ENCODE results near the gene ATP2C2. TPM values are rescaled to one million over a fixed set of nuclear protein-coding genes. Genes with fewer than 3 reads are reported as not detected.

Gene ATP2C2, protein sequence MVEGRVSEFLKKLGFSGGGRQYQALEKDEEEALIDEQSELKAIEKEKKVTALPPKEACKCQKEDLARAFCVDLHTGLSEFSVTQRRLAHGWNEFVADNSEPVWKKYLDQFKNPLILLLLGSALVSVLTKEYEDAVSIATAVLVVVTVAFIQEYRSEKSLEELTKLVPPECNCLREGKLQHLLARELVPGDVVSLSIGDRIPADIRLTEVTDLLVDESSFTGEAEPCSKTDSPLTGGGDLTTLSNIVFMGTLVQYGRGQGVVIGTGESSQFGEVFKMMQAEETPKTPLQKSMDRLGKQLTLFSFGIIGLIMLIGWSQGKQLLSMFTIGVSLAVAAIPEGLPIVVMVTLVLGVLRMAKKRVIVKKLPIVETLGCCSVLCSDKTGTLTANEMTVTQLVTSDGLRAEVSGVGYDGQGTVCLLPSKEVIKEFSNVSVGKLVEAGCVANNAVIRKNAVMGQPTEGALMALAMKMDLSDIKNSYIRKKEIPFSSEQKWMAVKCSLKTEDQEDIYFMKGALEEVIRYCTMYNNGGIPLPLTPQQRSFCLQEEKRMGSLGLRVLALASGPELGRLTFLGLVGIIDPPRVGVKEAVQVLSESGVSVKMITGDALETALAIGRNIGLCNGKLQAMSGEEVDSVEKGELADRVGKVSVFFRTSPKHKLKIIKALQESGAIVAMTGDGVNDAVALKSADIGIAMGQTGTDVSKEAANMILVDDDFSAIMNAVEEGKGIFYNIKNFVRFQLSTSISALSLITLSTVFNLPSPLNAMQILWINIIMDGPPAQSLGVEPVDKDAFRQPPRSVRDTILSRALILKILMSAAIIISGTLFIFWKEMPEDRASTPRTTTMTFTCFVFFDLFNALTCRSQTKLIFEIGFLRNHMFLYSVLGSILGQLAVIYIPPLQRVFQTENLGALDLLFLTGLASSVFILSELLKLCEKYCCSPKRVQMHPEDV
- total RNA-seq: not detected in 2 replicates

DNA sequence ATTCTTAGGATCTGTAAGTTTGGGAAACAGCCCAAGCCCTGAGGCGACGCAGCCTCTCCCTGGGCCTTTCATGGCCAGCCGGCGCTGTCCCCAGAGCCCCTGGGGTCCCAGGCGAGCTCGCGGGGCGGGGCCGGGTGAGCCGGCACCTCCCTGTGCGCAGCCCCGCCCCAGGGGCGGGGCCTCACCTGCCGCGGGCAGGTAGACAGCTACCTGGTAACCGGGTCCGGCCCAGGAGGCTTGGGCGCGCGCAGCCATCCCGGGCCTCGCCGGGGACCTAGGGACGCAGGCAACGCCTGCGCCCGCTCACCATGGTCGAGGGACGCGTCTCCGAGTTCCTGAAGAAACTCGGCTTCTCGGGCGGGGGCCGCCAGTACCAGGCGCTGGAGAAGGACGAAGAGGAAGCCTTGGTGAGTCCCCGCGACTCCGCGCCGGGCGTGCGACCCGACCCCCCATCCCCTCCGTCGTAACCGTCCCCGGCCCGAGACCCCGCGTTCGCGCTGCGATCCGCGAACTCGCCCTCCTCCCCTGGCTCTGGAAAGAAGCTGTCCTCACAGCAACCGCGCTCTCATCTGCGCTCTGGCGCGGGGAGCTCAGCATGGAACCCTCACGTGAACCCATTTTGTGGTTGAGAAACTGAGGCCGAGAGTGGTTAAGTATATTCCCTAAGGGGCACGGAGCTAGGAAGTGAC is at the start of gene ATP2C2:
Gene ATP2C2 (plus strand): TSS at position 231 of the 689 bp plus-strand sequence. CDS start 78 bp downstream, at position 309.

DNA sequence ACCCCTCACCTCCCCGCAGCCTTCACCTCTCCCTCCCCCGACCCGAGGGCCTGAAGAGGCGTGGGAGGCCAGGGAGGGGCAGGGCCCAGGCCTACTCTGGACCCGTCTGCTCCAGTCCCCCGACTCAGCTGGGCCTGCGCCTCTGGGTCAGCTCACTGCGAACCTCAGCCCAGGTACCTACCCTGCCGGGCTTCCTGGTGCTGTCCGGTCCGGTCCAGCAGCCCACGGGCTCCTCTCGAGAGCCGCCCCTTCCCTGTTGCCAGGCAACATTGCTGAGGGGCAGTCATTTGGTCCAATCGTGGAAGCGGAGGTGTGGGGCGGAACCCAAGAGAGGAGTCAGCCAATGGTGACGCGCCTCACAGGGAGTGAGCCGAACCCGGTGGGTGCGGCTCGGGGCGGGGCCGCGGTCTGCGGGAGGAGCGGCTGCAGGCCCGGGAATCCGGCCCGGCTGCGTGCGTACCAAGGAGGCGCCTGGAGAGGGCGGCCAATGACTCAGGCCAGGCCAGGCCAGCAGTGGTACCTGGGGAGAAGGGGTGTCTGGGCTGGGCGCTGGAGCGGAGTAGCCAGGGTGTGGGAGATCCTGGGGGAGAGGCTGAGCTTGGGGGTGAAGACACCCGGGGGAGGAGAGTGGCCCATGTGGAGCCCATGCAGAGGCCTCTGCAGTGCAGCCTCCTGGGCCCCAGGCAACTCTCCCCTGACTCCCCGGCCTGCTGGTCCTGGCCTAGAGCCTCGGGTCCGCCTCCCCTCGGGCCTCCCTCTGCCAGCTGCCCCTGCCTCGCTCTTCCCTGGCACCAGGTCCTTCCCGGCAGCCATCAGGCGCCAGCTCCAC is 136.3 kb downstream of the ATP2C2 start, which contains the start of gene MEAK7:
Gene MEAK7 (minus strand): TSS at position 240 of the 829 bp plus-strand sequence. CDS start 6,573 bp downstream, outside the sequence.

Other genes with a start within 250 kb of the ATP2C2 start
- 23.9 and 26.4 TPM in 2 replicates for gene HSDL1, start 223.4 kb upstream of the ATP2C2 start, total RNA-seq
- gene DNAAF1, start 223.2 kb upstream of the ATP2C2 start, total RNA-seq: 0.14 TPM in 1 of 2 replicates, not detected in the other
- 29.1 and 39.0 TPM in 2 replicates for gene TAF1C, start 181.5 kb upstream of the ATP2C2 start, total RNA-seq
- not detected in 2 replicates for gene ADAD2, start 177.4 kb upstream of the ATP2C2 start, total RNA-seq
- gene KCNG4, start 128.5 kb upstream of the ATP2C2 start, total RNA-seq: not detected in 2 replicates
- not detected in 2 replicates for gene WFDC1, start 73.7 kb upstream of the ATP2C2 start, total RNA-seq
- 19.7 and 19.9 TPM in 2 replicates for gene MEAK7, start 136.1 kb downstream of the ATP2C2 start, total RNA-seq
- 137 and 169 TPM in 2 replicates for gene COTL1, start 249.5 kb downstream of the ATP2C2 start, total RNA-seq

All from thoracic aorta endothelial cell (primary cell).